GM21515 (cell line): ENCODE data around the gene SHMT1.
"Not testable (repeated sequence)": the region's sequence is repeated elsewhere in the genome, so short reads cannot be mapped to it uniquely, and the experiment has no call there.

ENCODE experiments used
- ATAC-seq: cut with Tn5 transposase; IDR thresholded peaks from one replicate; pipeline ENCODE4 v1.9.1; 2021; ENCODE audit not compliant: unreplicated experiment

SHMT1 gene

GRCh38 chr17:18363101-18364049 is at the start of gene SHMT1:
SHMT1 (minus strand) TSS chr17:18363550; CDS start chr17:18355981, 7,569 bp downstream.
- ATAC-seq = peak; percentile 96

GRCh38 chr17:18412001-18412538 is 48.7 kb upstream of the SHMT1 start:
- peak; percentile 59 for ATAC-seq

- ATAC-seq = not testable (repeated sequence)
Measured at GRCh38 chr17:18411377-18411864, 48.1 kb upstream of the SHMT1 start.

GRCh38 chr17:18410736-18411135 is 47.4 kb upstream of the SHMT1 start:
- ATAC-seq = not testable (repeated sequence)

- ATAC-seq = not testable (repeated sequence)
Measured at GRCh38 chr17:18409321-18409720, 46.0 kb upstream of the SHMT1 start.

GRCh38 chr17:18408906-18409305 is 45.6 kb upstream of the SHMT1 start:
- ATAC-seq = not testable (repeated sequence)

GRCh38 chr17:18403604-18404003 is 40.3 kb upstream of the SHMT1 start:
- peak; percentile 64 for ATAC-seq

GRCh38 chr17:18403166-18403565 is 39.8 kb upstream of the SHMT1 start:
- ATAC-seq = not testable (repeated sequence)

GRCh38 chr17:18401872-18402590 is 38.7 kb upstream of the SHMT1 start:
- ATAC-seq = not testable (repeated sequence)

GRCh38 chr17:18388728-18389127 is 25.4 kb upstream of the SHMT1 start:
- not testable (repeated sequence) for ATAC-seq

- ATAC-seq = not testable (repeated sequence)
Measured at GRCh38 chr17:18388266-18388665, 24.9 kb upstream of the SHMT1 start.

GRCh38 chr17:18387583-18387982 is 24.2 kb upstream of the SHMT1 start:
- not testable (repeated sequence) for ATAC-seq

- not testable (repeated sequence) for ATAC-seq
Measured at GRCh38 chr17:18384271-18384670, 20.9 kb upstream of the SHMT1 start.

GRCh38 chr17:18383079-18383481 is 19.7 kb upstream of the SHMT1 start:
- ATAC-seq = not testable (repeated sequence)

- ATAC-seq = no peak
Measured at GRCh38 chr17:18382441-18383078, 19.2 kb upstream of the SHMT1 start.

GRCh38 chr17:18381953-18382245 is 18.5 kb upstream of the SHMT1 start:
- no peak for ATAC-seq

- ATAC-seq = no peak
Measured at GRCh38 chr17:18381158-18381952, 18.0 kb upstream of the SHMT1 start.

GRCh38 chr17:18380471-18381157 is 17.3 kb upstream of the SHMT1 start:
- ATAC-seq = no peak

- ATAC-seq = no peak
Measured at GRCh38 chr17:18379246-18380146, 16.1 kb upstream of the SHMT1 start.
